ENCODE results near the gene KLHDC10. TPM values are rescaled to one million over a fixed set of nuclear protein-coding genes. Genes with fewer than 3 reads are reported as not detected.

The KLHDC10 gene
- total RNA-seq, 2 donors from 2014 or later, result 18.7 to 34.7 TPM

DNA sequence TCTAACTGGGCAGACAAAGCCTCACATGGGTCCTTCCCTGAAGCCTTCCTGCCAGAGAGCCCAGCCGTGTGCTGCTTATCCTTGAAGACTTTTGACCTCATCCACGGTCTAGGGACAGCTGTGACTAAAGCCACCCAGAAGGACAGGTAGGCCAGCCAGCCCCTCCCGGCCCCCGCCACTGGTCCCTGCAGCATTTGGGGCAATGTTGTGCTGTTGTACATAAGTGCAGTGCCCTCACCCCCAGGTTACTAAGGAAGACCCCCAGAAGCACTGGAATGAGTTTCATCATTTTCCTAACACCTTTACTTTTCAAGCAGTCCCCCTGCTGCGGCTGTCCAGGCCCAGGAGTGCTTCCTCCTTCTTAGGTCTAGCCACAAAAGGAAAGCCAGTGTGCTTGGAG lies 91.9 kb downstream of the KLHDC10 start:
- Histone ChIP-seq H3K27ac (no peak overlapping the region), H3K4me3 (no peak overlapping the region), H3K36me3 (peaks cover 0 to 9% of the 10 kb centered on the region in 2 donors), H3K9me3 (no peaks in the 10 kb centered on the region), H3K27me3 (replicated peaks; ENCODE audit: insufficient read depth) (no peaks in the 10 kb centered on the region), H3K4me1 (replicated peaks) (no peaks in the 10 kb centered on the region)
- WGBS, result 89% methylated on average over 5 of the region's 5 CpGs
- intact Hi-C loops (cut with DNase I), result no loop called here
- TF ChIP-seq, protein P1, sequence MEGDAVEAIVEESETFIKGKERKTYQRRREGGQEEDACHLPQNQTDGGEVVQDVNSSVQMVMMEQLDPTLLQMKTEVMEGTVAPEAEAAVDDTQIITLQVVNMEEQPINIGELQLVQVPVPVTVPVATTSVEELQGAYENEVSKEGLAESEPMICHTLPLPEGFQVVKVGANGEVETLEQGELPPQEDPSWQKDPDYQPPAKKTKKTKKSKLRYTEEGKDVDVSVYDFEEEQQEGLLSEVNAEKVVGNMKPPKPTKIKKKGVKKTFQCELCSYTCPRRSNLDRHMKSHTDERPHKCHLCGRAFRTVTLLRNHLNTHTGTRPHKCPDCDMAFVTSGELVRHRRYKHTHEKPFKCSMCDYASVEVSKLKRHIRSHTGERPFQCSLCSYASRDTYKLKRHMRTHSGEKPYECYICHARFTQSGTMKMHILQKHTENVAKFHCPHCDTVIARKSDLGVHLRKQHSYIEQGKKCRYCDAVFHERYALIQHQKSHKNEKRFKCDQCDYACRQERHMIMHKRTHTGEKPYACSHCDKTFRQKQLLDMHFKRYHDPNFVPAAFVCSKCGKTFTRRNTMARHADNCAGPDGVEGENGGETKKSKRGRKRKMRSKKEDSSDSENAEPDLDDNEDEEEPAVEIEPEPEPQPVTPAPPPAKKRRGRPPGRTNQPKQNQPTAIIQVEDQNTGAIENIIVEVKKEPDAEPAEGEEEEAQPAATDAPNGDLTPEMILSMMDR (IDR thresholded peaks at IDR 0.05), result no peak
- TF ChIP-seq POLR2A (IDR thresholded peaks at IDR 0.05) (no peak), POLR2AphosphoS5 (IDR thresholded peaks at IDR 0.05) (no peak)
- DNase-seq (ENCODE audit: low spot score), result no peak

DNA sequence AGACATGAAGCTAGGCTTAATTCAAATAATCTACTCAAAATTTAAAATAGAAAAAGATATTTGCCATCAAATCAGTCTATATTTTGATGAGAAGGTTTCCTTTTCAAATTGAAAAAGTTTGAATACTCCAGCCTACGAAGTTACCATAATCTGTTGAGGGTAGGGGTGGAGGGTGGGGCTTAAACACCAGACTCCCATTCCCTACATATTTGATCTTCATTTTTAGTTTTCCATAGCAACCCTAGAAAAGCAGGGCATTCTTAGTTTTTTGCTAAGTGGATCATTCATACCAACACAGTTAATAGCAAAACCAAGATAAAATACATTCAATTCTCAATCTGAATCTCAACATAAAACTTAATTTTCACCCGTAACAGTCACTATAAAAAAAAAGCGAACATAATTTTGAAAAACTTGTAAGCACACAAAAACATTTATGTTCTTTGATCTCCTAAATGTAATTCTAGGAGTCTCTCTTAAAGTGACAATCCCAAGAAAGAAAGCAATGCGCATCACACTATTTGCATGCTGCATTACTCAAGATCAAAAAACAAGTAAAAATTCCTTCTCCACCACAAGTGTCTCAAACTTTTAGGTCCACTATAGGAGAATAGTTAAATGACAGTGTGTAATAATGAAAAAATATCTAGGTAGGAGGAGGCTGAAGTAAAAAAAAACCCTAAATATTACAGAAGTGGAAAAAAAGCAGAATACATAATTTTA lies 104.1 kb downstream of the KLHDC10 start:
- TF ChIP-seq POLR2AphosphoS5 (IDR thresholded peaks at IDR 0.05) (no peak), POLR2A (IDR thresholded peaks at IDR 0.05) (no peak)
- TF ChIP-seq, protein P1 (IDR thresholded peaks at IDR 0.05), result no peak
- no peaks in the 10 kb centered on the region for H3K36me3 ChIP-seq
- H3K4me3 ChIP-seq, result no peak overlapping the region
- no peak overlapping the region for H3K27ac ChIP-seq
- H3K4me1 ChIP-seq (replicated peaks), result no peaks in the 10 kb centered on the region
- H3K27me3 ChIP-seq (replicated peaks; ENCODE audit: insufficient read depth), result no peaks in the 10 kb centered on the region
- intact Hi-C loops (cut with DNase I), result no loop called here
- H3K9me3 ChIP-seq, result no peaks in the 10 kb centered on the region
- DNase-seq (ENCODE audit: low spot score), result no peak
- WGBS, result 90% methylated on average over 4 of the region's 4 CpGs

DNA sequence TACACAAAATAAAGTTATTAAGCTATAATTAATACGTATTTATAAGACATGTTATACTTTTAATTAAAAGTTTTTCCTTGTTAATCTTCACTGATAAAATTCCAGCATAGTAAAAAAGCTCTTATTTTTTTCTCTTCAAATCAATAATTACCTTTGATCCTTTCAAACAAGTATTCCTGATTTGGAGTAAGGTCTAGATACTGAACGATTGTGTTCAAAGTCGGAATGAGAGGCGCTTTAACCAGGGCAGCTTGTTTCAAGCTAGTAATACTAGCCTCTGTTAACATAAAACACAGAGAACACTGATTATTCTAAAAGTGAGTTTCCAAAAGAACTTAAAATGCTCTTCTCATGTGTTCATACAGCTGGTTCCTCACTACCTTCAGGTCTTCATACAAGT lies 107.9 kb downstream of the KLHDC10 start:
- intact Hi-C loops (cut with DNase I), result no loop called here
- Histone ChIP-seq H3K4me1 (replicated peaks) (no peaks in the 10 kb centered on the region), H3K36me3 (peaks cover 0 to under 1% of the 10 kb centered on the region in 2 donors), H3K4me3 (no peak overlapping the region), H3K27me3 (replicated peaks; ENCODE audit: insufficient read depth) (no peaks in the 10 kb centered on the region), H3K27ac (no peak overlapping the region), H3K9me3 (no peaks in the 10 kb centered on the region)
- DNase-seq (ENCODE audit: low spot score), result no peak
- WGBS, result 91% methylated on average over 4 of the region's 4 CpGs
- TF ChIP-seq POLR2A (IDR thresholded peaks at IDR 0.05) (no peak), POLR2AphosphoS5 (IDR thresholded peaks at IDR 0.05) (no peak)
- TF ChIP-seq, protein P1 (IDR thresholded peaks at IDR 0.05), result no peak

- WGBS, result 98% methylated on average over 2 of the region's 2 CpGs
- Histone ChIP-seq H3K36me3 (peaks cover 0 to 3% of the 10 kb centered on the region in 2 donors), H3K9me3 (no peaks in the 10 kb centered on the region), H3K27me3 (replicated peaks; ENCODE audit: insufficient read depth) (no peaks in the 10 kb centered on the region), H3K27ac (no peak overlapping the region), H3K4me1 (replicated peaks) (no peaks in the 10 kb centered on the region), H3K4me3 (no peak overlapping the region)
- TF ChIP-seq, protein P1 (IDR thresholded peaks at IDR 0.05), result no peak
- TF ChIP-seq POLR2AphosphoS5 (IDR thresholded peaks at IDR 0.05), result no peak
- TF ChIP-seq POLR2A (IDR thresholded peaks at IDR 0.05), result no peak
- intact Hi-C loops (cut with DNase I), result no loop called here
- DNase-seq (ENCODE audit: low spot score), result no peak
Observed at GRCh38 chr7:130179631-130180030, 109.3 kb downstream of the KLHDC10 start.

Data from prostate gland (tissue), 2 donors.